GM23338 (cell line): ENCODE measurements around the gene THSD4. TPM values are rescaled to one million over a fixed set of nuclear protein-coding genes. Genes with fewer than 3 reads are reported as not detected.

Experiments used
- ATAC-seq: fragments of 200-7000 bp; cut with Tn5 transposase; 3 replicates; pipeline ENCODE4 v1.9.1; 2020
- DNase-seq: peaks from one replicate; pipeline ENCODE4 v3.0.0-alpha.2; 2015; ENCODE audit warnings: low spot score
- H2AFZ ChIP-seq: fragments of 200-600 bp; sonication (generic); 2 replicates; pipeline ENCODE4 v1.8.0; 2016; ENCODE audit warnings: antibody characterized with exemption, mild to moderate bottlenecking, moderate library complexity
- H3F3A ChIP-seq: fragments of 200-600 bp; sonication (generic); replicated peaks from 2 replicates; pipeline ENCODE4 v1.8.0; 2017; ENCODE audit warnings: antibody characterized with exemption, mixed run types, low read depth
- H3K27ac ChIP-seq: fragments of 200-600 bp; sonication (generic); 2 replicates; pipeline ENCODE4 v1.6.1; 2016; ENCODE audit warnings: low read depth
- H3K27me3 ChIP-seq: fragments of 200-600 bp; sonication (generic); 2 replicates; pipeline ENCODE4 v1.8.0; 2016; ENCODE audit warnings: mild to moderate bottlenecking, mixed run types, moderate library complexity; ENCODE audit not compliant: insufficient read depth
- H3K36me3 ChIP-seq: fragments of 200-600 bp; sonication (generic); 2 replicates; pipeline ENCODE4 v1.8.0; 2016; ENCODE audit warnings: mild to moderate bottlenecking; ENCODE audit not compliant: insufficient read depth
- H3K4me1 ChIP-seq: fragments of 200-600 bp; sonication (generic); 2 replicates; pipeline ENCODE4 v1.8.0; 2016; ENCODE audit warnings: mild to moderate bottlenecking, moderate library complexity; ENCODE audit not compliant: insufficient read depth
- H3K4me2 ChIP-seq: fragments of 200-600 bp; sonication (generic); 2 replicates; pipeline ENCODE4 v1.7.1; 2017; ENCODE audit warnings: mixed run types
- H3K4me3 ChIP-seq: fragments of 200-600 bp; sonication (generic); 2 replicates; pipeline ENCODE4 v1.6.1; 2016; ENCODE audit warnings: mixed run types
- H3K79me2 ChIP-seq: fragments of 200-600 bp; sonication (generic); replicated peaks from 2 replicates; pipeline ENCODE4 v1.8.0; 2017; ENCODE audit warnings: mild to moderate bottlenecking; ENCODE audit not compliant: insufficient read depth
- H3K9me2 ChIP-seq: fragments of 200-600 bp; sonication (generic); 2 replicates; pipeline ENCODE4 v1.8.0; 2017; ENCODE audit not compliant: insufficient read depth
- H4K20me1 ChIP-seq: fragments of 200-600 bp; sonication (generic); replicated peaks from 2 replicates; pipeline ENCODE4 v1.8.0; 2017; ENCODE audit warnings: mild to moderate bottlenecking; ENCODE audit not compliant: insufficient read depth
- H3K27ac Mint-ChIP-seq: 2 replicates; pipeline ENCODE4 v1.8.0; 2020; ENCODE audit warnings: inconsistent platforms, mild to moderate bottlenecking, moderate library complexity, mixed read lengths
- H3K27me3 Mint-ChIP-seq: 3 replicates; pipeline ENCODE4 v1.8.0; 2022; ENCODE audit warnings: low read depth, mild to moderate bottlenecking, moderate library complexity, mixed read lengths, inconsistent platforms; ENCODE audit not compliant: insufficient read depth, poor library complexity
- H3K36me3 Mint-ChIP-seq: 3 replicates; pipeline ENCODE4 v1.8.0; 2021; ENCODE audit warnings: low read depth, mild to moderate bottlenecking, inconsistent platforms, moderate library complexity, mixed read lengths
- H3K4me1 Mint-ChIP-seq: 3 replicates; pipeline ENCODE4 v1.8.0; 2020; ENCODE audit warnings: mild to moderate bottlenecking, inconsistent platforms, mixed read lengths
- H3K4me3 Mint-ChIP-seq: 3 replicates; pipeline ENCODE4 v1.8.0; 2021; ENCODE audit warnings: moderate library complexity, mild to moderate bottlenecking, inconsistent platforms, mixed read lengths
- H3K9me3 Mint-ChIP-seq: 3 replicates; pipeline ENCODE4 v1.8.0; 2020; ENCODE audit warnings: moderate library complexity, mild to moderate bottlenecking, inconsistent platforms, mixed read lengths
- EZH2 ChIP-seq: fragments of 200-600 bp; sonication (generic); IDR thresholded peaks from one replicate; pipeline ENCODE4 v1.8.0; 2017; ENCODE audit warnings: antibody characterized with exemption, mild to moderate bottlenecking, low read depth; ENCODE audit not compliant: unreplicated experiment
- EZH2phosphoT487 ChIP-seq: fragments of 200-600 bp; sonication (generic); IDR thresholded peaks from one replicate; pipeline ENCODE4 v1.8.1; 2018; ENCODE audit warnings: antibody characterized with exemption; ENCODE audit not compliant: unreplicated experiment
- ZNF114 ChIP-seq: fragments of 250-450 bp; sonication (Bioruptor Pico); IDR thresholded peaks from 2 replicates; pipeline ENCODE4 v1.5.0; 2020; ENCODE audit warnings: mild to moderate bottlenecking, moderate library complexity
- polyA plus RNA-seq: library from polyadenylated mRNA; unstranded; fragments of >200 nt; fragmentation: Nextera tagmentation; extraction: Ambion mirVana; gene quantifications from 2 replicates; pipeline ENCODE4 v1.2.1, GENCODE V29; 2016
- total RNA-seq: library from RNA; depleted of rRNA; stranded (reverse); fragments of >200 nt; shearing (Covaris generic); gene quantifications from 2 replicates; pipeline ENCODE4 v1.2.3, GENCODE V29; 2014
- TF ChIP-seq, protein P1 (sequence below), 2 experiments: fragments of 200-600 bp in 1 of 2; sonication (generic) in 1 of 2; conservative IDR thresholded peaks; 2 replicates each; pipeline versions ENCODE4 v1.5.1 to v1.6.1; 2016 to 2017; ENCODE audit warnings: antibody characterized with exemption in 2 of 2, low read depth in 2 of 2, mild to moderate bottlenecking in 2 of 2, moderate library complexity in 1 of 2
- TF ChIP-seq, protein P2 (sequence below): fragments of 250-450 bp; sonication (Bioruptor Pico); IDR thresholded peaks from 2 replicates; pipeline ENCODE4 v1.5.0; 2020; ENCODE audit warnings: mild to moderate bottlenecking, moderate library complexity

The THSD4 gene
- total and polyA plus RNA-seq, 2 experiments from 2014 or later, result 2.0 to 7.4 TPM

DNA sequence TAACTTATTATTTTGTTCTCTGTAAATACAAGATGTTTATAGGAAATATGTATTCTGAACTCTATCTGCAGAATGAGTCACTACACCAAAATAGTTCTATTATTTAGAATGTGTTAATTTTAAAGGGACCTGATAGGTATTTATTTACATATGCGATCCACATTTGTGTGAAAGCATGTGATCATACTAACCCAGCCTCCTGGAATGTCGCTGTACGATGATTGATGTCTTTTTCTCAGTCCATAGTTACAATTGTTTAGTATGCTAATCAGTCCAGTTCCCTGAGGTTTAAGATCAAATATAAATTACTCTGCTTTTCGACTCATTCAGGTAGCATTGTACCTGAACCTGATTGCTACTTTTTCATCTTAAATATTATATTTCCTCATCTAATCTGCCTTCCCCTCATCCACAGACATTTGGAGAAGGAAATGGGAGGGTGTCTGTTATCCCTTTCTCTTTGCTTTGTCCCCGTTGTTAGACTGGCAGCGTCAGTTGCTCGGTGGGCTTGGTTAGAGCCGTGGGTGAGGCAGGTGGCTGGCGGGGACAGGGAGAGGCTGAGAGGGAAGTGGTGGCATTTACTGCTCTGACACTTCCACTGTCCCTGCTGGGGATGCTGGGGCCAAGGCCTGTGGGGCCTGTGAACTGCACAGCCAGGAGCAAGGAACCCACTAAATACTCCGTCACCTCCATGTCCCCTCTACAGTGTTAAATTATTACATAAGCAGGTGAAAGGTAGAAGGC, 667.3 kb downstream of the THSD4 start:
- Histone ChIP-seq H3K27ac (no peak overlapping the region), H3K4me1 (no peaks in the 10 kb centered on the region), H3K9me2 (no peaks in the 10 kb centered on the region), H3K27me3 (no peaks in the 10 kb centered on the region), H2AFZ (no peak overlapping the region), H4K20me1 (no peaks in the 10 kb centered on the region), H3K4me2 (no peak overlapping the region), H3K4me3 (no peak overlapping the region), H3F3A (no peaks in the 10 kb centered on the region), H3K36me3 (no peaks in the 10 kb centered on the region), H3K79me2 (no peaks in the 10 kb centered on the region)
- ATAC-seq (no peak), DNase-seq (no peak)
- H3K4me3 Mint-ChIP-seq, result no peak overlapping the region
- TF ChIP-seq, protein P1, sequence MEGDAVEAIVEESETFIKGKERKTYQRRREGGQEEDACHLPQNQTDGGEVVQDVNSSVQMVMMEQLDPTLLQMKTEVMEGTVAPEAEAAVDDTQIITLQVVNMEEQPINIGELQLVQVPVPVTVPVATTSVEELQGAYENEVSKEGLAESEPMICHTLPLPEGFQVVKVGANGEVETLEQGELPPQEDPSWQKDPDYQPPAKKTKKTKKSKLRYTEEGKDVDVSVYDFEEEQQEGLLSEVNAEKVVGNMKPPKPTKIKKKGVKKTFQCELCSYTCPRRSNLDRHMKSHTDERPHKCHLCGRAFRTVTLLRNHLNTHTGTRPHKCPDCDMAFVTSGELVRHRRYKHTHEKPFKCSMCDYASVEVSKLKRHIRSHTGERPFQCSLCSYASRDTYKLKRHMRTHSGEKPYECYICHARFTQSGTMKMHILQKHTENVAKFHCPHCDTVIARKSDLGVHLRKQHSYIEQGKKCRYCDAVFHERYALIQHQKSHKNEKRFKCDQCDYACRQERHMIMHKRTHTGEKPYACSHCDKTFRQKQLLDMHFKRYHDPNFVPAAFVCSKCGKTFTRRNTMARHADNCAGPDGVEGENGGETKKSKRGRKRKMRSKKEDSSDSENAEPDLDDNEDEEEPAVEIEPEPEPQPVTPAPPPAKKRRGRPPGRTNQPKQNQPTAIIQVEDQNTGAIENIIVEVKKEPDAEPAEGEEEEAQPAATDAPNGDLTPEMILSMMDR (conservative IDR thresholded peaks at IDR 0.05; ENCODE audit: low read depth in 2 of 2), result no peak
- TF ChIP-seq ZNF114 (CRISPR knock-in tag) (no peak), EZH2phosphoT487 (no peak)
- H3K27me3 Mint-ChIP-seq, result peaks cover 4% of the 10 kb centered on the region
- H3K36me3 Mint-ChIP-seq, result no peaks in the 10 kb centered on the region
- peaks cover 12% of the 10 kb centered on the region for H3K4me1 Mint-ChIP-seq
- no peak overlapping the region; the same call in 1 of the 2 replicates for H3K27ac Mint-ChIP-seq
- H3K9me3 Mint-ChIP-seq, result no peaks in the 10 kb centered on the region

DNA sequence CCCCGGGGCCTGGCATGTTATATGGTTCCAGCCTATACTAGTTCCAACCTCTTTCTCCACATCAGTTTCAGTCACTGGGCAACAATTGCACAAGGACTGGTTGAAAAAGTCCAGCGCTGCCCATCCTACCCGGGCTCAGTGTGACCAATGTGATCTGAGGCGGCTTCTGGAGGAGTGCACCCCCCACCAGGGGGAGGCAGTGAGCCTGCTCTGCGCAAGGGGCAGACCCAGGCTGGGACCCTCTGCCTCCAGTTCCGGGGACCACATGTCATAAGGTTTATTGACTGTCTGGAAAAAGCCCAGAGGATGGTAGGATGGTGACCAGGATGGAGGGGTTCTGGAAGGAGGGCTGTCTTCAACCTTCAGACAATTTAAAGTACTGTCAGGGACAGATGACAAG, 669.4 kb downstream of the THSD4 start:
- Histone ChIP-seq H3K27me3 (no peaks in the 10 kb centered on the region), H3K4me3 (no peak overlapping the region), H3K27ac (no peak overlapping the region), H3K79me2 (no peaks in the 10 kb centered on the region), H3K36me3 (no peaks in the 10 kb centered on the region), H2AFZ (no peak overlapping the region), H3K4me2 (no peak overlapping the region), H3K9me2 (no peaks in the 10 kb centered on the region), H3K4me1 (no peaks in the 10 kb centered on the region), H3F3A (no peaks in the 10 kb centered on the region), H4K20me1 (no peaks in the 10 kb centered on the region)
- peaks cover 4% of the 10 kb centered on the region for H3K27me3 Mint-ChIP-seq
- peak; percentile 62 for DNase-seq
- no peaks in the 10 kb centered on the region for H3K9me3 Mint-ChIP-seq
- H3K4me3 Mint-ChIP-seq, result no peak overlapping the region
- TF ChIP-seq, protein P1 (conservative IDR thresholded peaks at IDR 0.05; ENCODE audit: low read depth in 2 of 2), result peak; percentile 72 to 79
- TF ChIP-seq, protein P2, sequence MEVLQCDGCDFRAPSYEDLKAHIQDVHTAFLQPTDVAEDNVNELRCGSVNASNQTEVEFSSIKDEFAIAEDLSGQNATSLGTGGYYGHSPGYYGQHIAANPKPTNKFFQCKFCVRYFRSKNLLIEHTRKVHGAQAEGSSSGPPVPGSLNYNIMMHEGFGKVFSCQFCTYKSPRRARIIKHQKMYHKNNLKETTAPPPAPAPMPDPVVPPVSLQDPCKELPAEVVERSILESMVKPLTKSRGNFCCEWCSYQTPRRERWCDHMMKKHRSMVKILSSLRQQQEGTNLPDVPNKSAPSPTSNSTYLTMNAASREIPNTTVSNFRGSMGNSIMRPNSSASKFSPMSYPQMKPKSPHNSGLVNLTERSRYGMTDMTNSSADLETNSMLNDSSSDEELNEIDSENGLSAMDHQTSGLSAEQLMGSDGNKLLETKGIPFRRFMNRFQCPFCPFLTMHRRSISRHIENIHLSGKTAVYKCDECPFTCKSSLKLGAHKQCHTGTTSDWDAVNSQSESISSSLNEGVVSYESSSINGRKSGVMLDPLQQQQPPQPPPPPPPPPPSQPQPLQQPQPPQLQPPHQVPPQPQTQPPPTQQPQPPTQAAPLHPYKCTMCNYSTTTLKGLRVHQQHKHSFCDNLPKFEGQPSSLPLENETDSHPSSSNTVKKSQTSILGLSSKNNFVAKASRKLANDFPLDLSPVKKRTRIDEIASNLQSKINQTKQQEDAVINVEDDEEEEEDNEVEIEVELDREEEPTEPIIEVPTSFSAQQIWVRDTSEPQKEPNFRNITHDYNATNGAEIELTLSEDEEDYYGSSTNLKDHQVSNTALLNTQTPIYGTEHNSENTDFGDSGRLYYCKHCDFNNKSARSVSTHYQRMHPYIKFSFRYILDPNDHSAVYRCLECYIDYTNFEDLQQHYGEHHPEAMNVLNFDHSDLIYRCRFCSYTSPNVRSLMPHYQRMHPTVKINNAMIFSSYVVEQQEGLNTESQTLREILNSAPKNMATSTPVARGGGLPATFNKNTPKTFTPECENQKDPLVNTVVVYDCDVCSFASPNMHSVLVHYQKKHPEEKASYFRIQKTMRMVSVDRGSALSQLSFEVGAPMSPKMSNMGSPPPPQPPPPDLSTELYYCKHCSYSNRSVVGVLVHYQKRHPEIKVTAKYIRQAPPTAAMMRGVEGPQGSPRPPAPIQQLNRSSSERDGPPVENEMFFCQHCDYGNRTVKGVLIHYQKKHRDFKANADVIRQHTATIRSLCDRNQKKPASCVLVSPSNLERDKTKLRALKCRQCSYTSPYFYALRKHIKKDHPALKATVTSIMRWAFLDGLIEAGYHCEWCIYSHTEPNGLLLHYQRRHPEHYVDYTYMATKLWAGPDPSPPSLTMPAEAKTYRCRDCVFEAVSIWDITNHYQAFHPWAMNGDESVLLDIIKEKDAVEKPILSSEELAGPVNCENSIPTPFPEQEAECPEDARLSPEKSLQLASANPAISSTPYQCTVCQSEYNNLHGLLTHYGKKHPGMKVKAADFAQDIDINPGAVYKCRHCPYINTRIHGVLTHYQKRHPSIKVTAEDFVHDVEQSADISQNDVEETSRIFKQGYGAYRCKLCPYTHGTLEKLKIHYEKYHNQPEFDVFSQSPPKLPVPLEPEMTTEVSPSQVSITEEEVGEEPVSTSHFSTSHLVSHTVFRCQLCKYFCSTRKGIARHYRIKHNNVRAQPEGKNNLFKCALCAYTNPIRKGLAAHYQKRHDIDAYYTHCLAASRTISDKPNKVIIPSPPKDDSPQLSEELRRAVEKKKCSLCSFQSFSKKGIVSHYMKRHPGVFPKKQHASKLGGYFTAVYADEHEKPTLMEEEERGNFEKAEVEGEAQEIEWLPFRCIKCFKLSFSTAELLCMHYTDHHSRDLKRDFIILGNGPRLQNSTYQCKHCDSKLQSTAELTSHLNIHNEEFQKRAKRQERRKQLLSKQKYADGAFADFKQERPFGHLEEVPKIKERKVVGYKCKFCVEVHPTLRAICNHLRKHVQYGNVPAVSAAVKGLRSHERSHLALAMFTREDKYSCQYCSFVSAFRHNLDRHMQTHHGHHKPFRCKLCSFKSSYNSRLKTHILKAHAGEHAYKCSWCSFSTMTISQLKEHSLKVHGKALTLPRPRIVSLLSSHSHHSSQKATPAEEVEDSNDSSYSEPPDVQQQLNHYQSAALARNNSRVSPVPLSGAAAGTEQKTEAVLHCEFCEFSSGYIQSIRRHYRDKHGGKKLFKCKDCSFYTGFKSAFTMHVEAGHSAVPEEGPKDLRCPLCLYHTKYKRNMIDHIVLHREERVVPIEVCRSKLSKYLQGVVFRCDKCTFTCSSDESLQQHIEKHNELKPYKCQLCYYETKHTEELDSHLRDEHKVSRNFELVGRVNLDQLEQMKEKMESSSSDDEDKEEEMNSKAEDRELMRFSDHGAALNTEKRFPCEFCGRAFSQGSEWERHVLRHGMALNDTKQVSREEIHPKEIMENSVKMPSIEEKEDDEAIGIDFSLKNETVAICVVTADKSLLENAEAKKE (CRISPR knock-in tag), result no peak
- TF ChIP-seq EZH2, result no peak
- no peak overlapping the region for H3K27ac Mint-ChIP-seq
- H3K36me3 Mint-ChIP-seq, result no peaks in the 10 kb centered on the region
- peaks cover 12% of the 10 kb centered on the region for H3K4me1 Mint-ChIP-seq
- ATAC-seq, result peak; percentile 76
